DOHH2 (cell line): ENCODE data around the gene PLA1A.
A peak's percentile ranks its signal among the peaks of the same experiment; 100 is the strongest.

Experiments used
- H3F3A ChIP-seq: fragments of 200-600 bp; sonication (generic), shearing (Covaris generic); 2 replicates; pipeline ENCODE4 v1.6.0; 2016; ENCODE audit warnings: antibody characterized with exemption, mild to moderate bottlenecking; ENCODE audit not compliant: control insufficient read depth, insufficient read depth
- H3K27ac ChIP-seq: fragments of 200-600 bp; sonication (generic); 2 replicates; pipeline ENCODE4 v1.5.1; 2014; ENCODE audit warnings: low read depth, mild to moderate bottlenecking, low read length, moderate library complexity
- H3K27me3 ChIP-seq: fragments of 200-600 bp; sonication (generic); 2 replicates; pipeline ENCODE4 v1.6.1; 2014; ENCODE audit warnings: mild to moderate bottlenecking, low read length, mixed read lengths; ENCODE audit not compliant: control insufficient read depth
- H3K36me3 ChIP-seq: fragments of 200-600 bp; sonication (generic); 2 replicates; pipeline ENCODE4 v1.6.1; 2014; ENCODE audit warnings: mild to moderate bottlenecking, low read length, moderate library complexity, mixed read lengths; ENCODE audit not compliant: control insufficient read depth
- H3K4me1 ChIP-seq: fragments of 200-600 bp; sonication (generic); 2 replicates; pipeline ENCODE4 v1.6.1; 2014; ENCODE audit warnings: mild to moderate bottlenecking, low read length, mixed read lengths; ENCODE audit not compliant: control insufficient read depth
- H3K4me2 ChIP-seq: fragments of 200-600 bp; sonication (generic); 2 replicates; pipeline ENCODE4 v1.6.0; 2014; ENCODE audit warnings: mild to moderate bottlenecking, low read length, moderate library complexity
- H3K4me3 ChIP-seq: fragments of 200-600 bp; sonication (generic); 2 replicates; pipeline ENCODE4 v1.5.1; 2014; ENCODE audit warnings: mild to moderate bottlenecking, low read length, mixed read lengths
- H3K79me2 ChIP-seq: fragments of 200-600 bp; sonication (generic); 2 replicates; pipeline ENCODE4 v1.6.1; 2014; ENCODE audit warnings: mild to moderate bottlenecking, low read length, mixed read lengths; ENCODE audit not compliant: control insufficient read depth
- H3K9me2 ChIP-seq: fragments of 200-600 bp; sonication (generic); replicated peaks from 2 replicates; pipeline ENCODE4 v1.6.1; 2014; ENCODE audit warnings: mild to moderate bottlenecking, low read length, mixed read lengths; ENCODE audit not compliant: control insufficient read depth
- H3K9me3 ChIP-seq: fragments of 200-600 bp; sonication (generic); 2 replicates; pipeline ENCODE4 v1.6.1; 2014; ENCODE audit warnings: antibody characterized with exemption, low read length, mixed read lengths; ENCODE audit not compliant: control insufficient read depth, insufficient read depth
- H4K20me1 ChIP-seq: fragments of 200-600 bp; sonication (generic); 2 replicates; pipeline ENCODE4 v1.6.0; 2014; ENCODE audit warnings: low read depth, mild to moderate bottlenecking, antibody characterized with exemption, low read length, moderate library complexity; ENCODE audit not compliant: control insufficient read depth, insufficient read depth
- CTCF ChIP-seq: fragments of 200-600 bp; sonication (generic); IDR thresholded peaks from one replicate; pipeline ENCODE4 v1.5.1; 2014; ENCODE audit warnings: antibody characterized with exemption, mild to moderate bottlenecking, low read depth, low read length; ENCODE audit not compliant: poor library complexity, severe bottlenecking
- EZH2phosphoT487 ChIP-seq: fragments of 200-600 bp; sonication (generic); IDR thresholded peaks from 2 replicates; pipeline ENCODE4 v1.6.1; 2017; ENCODE audit warnings: borderline replicate concordance, mild to moderate bottlenecking, antibody characterized with exemption, low read length, moderate library complexity, mixed read lengths

The PLA1A gene

GRCh38 chr3:119598410-119599098 is 869 bp downstream of the PLA1A start:
- Histone ChIP-seq H3K36me3 (no peaks in the 10 kb centered on the region), H3K4me3 (no peak overlapping the region), H3K9me3 (no peaks in the 10 kb centered on the region), H4K20me1 (no peaks in the 10 kb centered on the region), H3K9me2 (no peaks in the 10 kb centered on the region), H3K4me2 (no peak overlapping the region), H3K79me2 (no peaks in the 10 kb centered on the region), H3K27ac (no peak overlapping the region), H3F3A (no peaks in the 10 kb centered on the region), H3K27me3 (no peaks in the 10 kb centered on the region), H3K4me1 (0 out of 2 replicates have a peak, but pooled peaks cover 3% of the 10 kb centered on the region)
- TF ChIP-seq EZH2phosphoT487 (no peak), CTCF (no peak)

- Histone ChIP-seq H3K4me3 (no peak overlapping the region), H3K9me2 (no peaks in the 10 kb centered on the region), H3K4me1 (0 out of 2 replicates have a peak, but pooled peaks cover 3% of the 10 kb centered on the region), H3K36me3 (no peaks in the 10 kb centered on the region), H3K4me2 (no peak overlapping the region), H3K27me3 (no peaks in the 10 kb centered on the region), H3K9me3 (no peaks in the 10 kb centered on the region), H3K27ac (no peak overlapping the region), H4K20me1 (no peaks in the 10 kb centered on the region), H3K79me2 (no peaks in the 10 kb centered on the region), H3F3A (no peaks in the 10 kb centered on the region)
- no peak for TF ChIP-seq EZH2phosphoT487
- TF ChIP-seq CTCF, result no peak
Measured at GRCh38 chr3:119599558-119600174, 2.0 kb downstream of the PLA1A start.

- Histone ChIP-seq H3F3A (no peaks in the 10 kb centered on the region), H3K27ac (no peak overlapping the region), H3K79me2 (no peaks in the 10 kb centered on the region), H3K27me3 (no peaks in the 10 kb centered on the region), H3K4me2 (no peak overlapping the region), H3K9me2 (no peaks in the 10 kb centered on the region), H3K9me3 (no peaks in the 10 kb centered on the region), H3K4me1 (0 out of 2 replicates have a peak, but pooled peaks cover 3% of the 10 kb centered on the region), H3K4me3 (no peak overlapping the region), H3K36me3 (no peaks in the 10 kb centered on the region), H4K20me1 (no peaks in the 10 kb centered on the region)
- TF ChIP-seq EZH2phosphoT487, result no peak
- TF ChIP-seq CTCF, result peak; percentile 65
Measured at GRCh38 chr3:119600732-119601131, 3.0 kb downstream of the PLA1A start.
